HPDE6-E6E7 (cell line): ENCODE measurements around the gene COMT.

Experiments used
- DNase-seq: peaks from one replicate; pipeline ENCODE4 v3.0.0; 2011; ENCODE audit warnings: missing footprints; ENCODE audit errors: extremely low spot score

COMT gene

GRCh38 chr22:19993926-19994325, 52.4 kb downstream of the COMT start:
- no peak for DNase-seq

- no peak for DNase-seq
Measured at GRCh38 chr22:19994851-19995610, 53.5 kb downstream of the COMT start.

- DNase-seq: no peak
Measured at GRCh38 chr22:19995611-19996339, 54.2 kb downstream of the COMT start.

DNA sequence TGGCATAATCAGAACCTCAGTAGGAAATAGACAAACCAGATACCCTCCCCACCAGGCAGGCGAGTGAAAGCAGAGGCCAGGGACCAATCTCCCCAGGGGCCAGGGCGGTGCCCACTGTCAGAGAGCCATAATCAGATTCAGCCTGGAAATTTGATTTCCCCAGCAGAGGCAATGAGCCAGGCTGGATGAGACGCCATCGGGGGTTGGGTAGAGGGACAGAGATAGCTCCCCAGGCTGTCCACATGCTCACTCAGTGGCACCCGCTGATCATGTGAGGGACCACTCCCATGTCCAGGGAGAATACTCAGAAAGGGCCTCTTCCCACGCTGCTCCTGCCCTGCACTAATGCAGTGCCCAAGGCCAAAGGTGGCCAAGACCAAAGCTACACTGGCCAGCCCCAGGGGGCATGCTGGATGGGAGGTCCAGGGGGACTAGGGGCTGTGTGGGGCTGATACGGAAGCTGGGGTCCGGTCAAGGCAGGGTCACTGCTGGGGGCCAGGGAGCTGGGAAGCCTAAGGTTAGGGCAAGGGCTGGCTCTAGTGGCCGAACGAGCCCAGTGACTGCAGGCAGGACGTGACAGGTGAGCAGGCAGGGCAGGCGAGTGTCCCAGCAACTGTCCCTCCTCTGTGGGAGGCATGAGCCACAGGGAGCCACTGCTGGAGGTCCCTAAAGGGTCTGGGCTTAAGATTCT, 55.3 kb downstream of the COMT start:
- DNase-seq: no peak

GRCh38 chr22:19997561-19998231, 56.1 kb downstream of the COMT start:
- DNase-seq: no peak

DNA sequence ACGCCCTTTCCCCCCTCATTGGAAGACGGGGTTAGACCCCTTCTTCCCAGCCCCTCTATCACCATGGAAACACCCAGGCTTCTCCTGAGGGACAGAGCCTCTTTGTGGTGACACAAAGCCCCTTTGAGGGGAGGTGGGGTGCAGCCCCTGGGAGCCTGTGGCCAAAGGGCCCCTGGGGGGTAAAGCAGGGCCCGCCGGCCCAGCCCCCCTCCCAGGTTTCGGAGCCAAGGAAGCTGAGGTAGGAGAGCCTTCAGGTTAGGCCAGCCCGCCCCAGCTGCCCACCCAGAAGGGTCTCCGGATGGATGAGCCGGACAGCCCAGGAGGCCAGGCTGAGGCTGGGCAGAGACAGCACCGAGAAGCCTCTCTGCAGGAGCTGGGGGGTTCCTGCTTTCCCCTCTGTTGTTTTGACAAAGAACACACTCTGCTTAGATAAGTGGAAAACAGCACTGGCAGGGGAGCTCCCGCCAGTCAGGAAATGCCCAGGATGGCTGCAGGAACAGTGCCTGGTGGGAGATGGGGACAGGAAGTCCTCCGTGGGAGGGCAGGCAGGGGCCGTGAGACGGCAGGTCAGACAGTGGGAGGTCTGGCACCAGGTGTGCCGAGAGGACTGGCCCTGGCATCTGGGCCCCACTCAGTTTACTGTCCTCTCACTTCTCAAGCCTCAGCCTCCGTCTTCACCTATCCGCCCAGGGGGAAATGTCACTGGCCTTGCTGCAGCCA, 56.8 kb downstream of the COMT start:
- DNase-seq: no peak

DNA sequence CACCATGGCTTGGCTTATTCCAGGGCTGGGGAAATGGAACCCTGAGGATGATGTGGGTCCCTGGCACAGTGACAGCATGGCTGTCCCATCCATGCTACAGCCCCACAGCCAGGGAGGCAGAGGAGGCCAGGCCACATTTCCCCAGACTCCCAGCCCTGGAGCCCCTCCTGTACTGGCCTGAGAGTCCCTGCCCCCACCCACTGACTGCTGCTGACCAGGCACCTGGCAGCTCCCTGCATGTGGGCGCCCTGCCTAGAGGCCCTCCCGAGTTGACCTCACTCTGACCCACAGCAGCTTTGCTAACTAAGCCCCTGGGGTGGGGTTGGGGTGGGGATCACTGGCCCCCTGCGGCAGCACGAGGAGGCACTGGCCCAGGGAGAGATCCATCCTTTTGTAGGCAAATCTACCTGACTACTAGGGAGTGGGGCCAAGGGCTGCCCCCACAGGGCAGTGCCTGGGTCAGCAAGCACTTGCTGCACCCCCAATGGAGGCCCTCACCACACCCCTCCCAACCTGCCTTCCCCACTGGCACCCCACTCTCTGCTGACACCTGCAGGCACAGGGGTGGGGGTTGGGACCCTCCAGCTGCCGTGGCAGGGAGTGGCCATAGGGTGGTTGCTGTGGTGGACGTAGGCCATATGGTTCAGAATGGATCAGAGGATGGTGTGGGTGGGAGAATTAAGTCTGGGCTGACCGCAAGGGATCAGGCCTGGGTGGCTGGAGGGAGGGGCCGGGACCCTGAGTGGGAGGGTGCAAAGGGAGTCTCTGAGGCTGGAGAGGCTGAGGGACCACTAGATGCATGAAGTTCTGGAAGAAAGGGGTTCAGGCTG, 57.6 kb downstream of the COMT start:
- DNase-seq: no peak

DNA sequence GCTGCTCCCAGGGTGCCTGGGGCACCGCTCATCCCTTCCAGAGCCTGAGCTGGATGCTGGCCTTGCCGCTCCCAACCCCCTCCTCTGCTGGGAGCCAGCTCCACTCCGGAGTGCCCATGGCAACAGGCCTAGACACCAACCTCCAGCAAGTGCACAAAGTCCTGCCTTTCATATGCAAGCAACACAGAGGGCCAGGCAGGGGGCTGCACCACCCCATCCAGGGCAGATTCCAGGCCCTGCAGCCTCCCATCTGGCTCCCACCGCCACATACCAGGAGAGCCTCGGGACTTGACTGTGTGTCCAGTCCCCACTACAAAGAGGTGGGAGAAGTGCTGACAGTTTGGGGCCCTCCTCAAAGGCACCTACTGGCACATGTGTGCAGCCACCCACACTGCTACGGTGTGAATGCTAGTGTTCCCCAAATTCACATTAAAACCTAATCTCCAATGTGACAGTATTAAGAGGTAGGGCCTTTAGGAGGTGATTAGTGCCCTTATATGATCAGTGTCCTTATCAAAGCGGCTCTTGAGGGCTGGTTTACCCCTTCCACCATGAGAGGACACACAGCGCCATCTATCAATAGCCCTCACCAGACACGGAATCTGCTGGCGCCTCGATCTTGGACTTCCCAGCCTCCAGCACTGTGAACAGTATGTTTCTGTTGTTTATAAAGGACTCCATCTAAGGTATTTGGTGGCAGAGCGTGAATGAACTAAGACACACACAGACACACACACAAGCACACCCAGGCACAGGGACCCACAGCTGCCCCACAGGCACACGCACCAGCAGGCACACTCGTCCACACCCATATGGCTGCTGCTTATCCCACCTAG, 58.9 kb downstream of the COMT start:
- DNase-seq: no peak

GRCh38 chr22:20001082-20001638, 59.6 kb downstream of the COMT start:
- DNase-seq: no peak

DNA sequence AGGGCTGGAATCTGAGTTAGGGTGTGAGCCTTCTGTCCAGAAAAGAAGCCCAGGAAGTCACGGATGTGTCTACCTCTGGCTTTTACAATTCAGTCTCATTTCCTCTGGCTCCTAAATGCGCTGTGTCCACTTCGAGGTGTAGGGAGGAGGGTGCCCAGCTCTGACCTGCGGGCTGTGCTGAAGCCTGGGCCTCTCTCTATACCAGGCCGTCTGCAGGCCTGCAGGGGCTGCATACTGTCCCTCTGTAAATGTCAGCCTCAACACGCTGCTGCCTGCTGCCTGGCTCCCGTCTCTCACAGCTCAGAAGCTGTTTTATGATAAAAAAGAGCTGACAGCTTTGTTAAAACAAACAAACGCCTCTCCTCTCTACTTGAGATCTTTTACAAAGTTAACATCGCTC, 60.6 kb downstream of the COMT start:
- DNase-seq: no peak

DNA sequence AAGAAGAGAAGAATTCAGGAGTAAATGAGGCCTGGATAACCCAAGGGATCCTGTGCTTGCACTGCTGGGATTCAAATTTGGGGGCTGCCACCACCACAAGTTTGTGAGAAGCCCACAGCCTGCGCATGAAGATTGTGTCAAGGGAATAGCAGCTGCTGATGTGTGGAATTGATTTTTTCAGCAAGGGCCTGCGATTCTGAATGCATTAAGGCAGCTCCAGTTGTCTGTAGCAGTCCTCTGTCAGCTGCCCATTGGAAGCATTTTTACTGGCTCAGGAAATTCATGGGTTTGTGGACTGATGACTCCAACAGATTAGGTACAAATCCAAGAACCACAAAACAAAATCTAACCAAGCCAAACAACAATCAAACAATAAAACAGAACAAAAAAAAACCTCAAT, 61.1 kb downstream of the COMT start:
- DNase-seq: no peak

GRCh38 chr22:20003304-20003703, 61.7 kb downstream of the COMT start:
- DNase-seq: no peak

GRCh38 chr22:20004464-20004863, 62.9 kb downstream of the COMT start:
- DNase-seq: no peak

DNA sequence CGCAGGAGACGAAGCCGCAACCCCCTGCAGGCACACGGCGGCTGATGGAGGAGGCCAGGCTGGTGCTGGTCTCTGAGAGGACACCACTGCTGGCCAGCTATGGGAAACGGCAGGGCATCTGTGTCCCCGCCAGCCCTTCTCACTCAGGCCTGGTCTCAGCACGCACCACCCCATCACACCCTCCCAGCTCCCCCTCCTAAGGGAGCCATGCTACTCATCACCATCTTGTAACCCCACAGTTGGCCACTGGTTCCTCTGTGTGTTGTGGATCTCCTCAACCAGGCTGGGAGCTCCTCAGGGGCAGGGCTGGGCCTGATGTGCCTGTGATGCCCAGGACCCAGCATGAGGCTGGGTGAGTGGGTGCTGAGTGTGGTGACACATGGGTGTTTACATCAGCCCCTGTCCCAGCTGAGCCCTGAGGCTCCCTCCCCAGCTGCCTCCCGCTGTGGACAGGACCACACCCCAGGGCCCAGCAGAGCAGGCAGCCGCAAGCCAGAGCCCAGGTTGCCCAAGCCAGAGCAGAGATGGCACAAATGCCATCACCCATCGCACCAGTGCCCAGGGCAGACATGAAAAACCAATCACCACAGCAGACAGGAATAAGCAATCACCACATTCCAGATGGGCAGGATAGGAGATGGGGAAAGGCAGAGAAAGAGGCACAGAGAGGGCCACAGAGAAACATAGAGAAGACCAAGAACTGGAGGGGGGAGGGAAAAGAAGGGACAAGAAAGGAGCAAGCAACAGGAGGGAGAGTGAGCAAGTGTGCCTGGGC, 66.8 kb downstream of the COMT start:
- DNase-seq: no peak

DNA sequence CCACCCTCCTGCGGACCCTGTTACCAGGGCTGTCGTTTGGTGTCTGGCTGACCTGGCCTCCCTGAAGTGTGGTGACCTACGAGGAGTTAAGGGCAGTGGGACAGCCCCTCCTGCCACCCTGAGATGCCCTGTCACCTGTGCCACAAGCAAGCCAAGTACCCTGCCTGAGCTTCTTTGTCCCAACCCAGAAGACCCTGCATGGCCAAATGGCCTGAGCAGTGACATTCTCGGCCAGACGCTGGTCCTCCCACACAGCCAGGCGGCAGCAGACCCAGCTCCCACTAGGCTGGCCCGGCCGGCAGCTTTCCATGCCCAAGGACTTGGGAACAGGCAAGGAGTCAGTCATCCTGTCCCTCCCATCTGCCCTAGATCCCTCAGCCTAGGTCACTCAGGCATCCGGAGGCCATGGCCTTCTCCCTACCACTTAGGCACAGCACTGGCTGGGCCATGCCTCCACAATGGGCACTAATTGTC, 67.5 kb downstream of the COMT start:
- no peak for DNase-seq

GRCh38 chr22:20009582-20010306, 68.2 kb downstream of the COMT start:
- no peak for DNase-seq

GRCh38 chr22:20010307-20011122, 68.9 kb downstream of the COMT start:
- DNase-seq: no peak
